ENCODE results near the gene RAB12.
"Not testable (repeated sequence)": the region's sequence is repeated elsewhere in the genome, so short reads cannot be mapped to it uniquely, and the experiment has no call there.

Gene RAB12

GRCh38 chr18:8614875-8615274 is 5.6 kb downstream of the RAB12 start:
- no peak for DNase-seq (ENCODE audit: low read depth)

GRCh38 chr18:8615397-8616027 is 6.3 kb downstream of the RAB12 start:
- DNase-seq (ENCODE audit: low read depth): no peak

GRCh38 chr18:8616028-8616401 is 6.8 kb downstream of the RAB12 start:
- no peak for DNase-seq (ENCODE audit: low read depth)

- no peak for DNase-seq (ENCODE audit: low read depth)
These were observed 8.7 kb downstream of the RAB12 start for GRCh38 chr18:8617907-8618306.

GRCh38 chr18:8619041-8619440 is 9.8 kb downstream of the RAB12 start:
- DNase-seq (ENCODE audit: low read depth): no peak

- DNase-seq (ENCODE audit: low read depth): no peak
These were observed 10.8 kb downstream of the RAB12 start for GRCh38 chr18:8619835-8620577.

- no peak for DNase-seq (ENCODE audit: low read depth)
These were observed 11.6 kb downstream of the RAB12 start for GRCh38 chr18:8620845-8621244.

- DNase-seq (ENCODE audit: low read depth): not testable (repeated sequence)
These were observed 13.4 kb downstream of the RAB12 start for GRCh38 chr18:8622625-8623024.

GRCh38 chr18:8623549-8624106 is 14.4 kb downstream of the RAB12 start:
- DNase-seq (ENCODE audit: low read depth): no peak

GRCh38 chr18:8625461-8626092 is 16.3 kb downstream of the RAB12 start:
- no peak for DNase-seq (ENCODE audit: low read depth)

- no peak for DNase-seq (ENCODE audit: low read depth)
These were observed 17.3 kb downstream of the RAB12 start for GRCh38 chr18:8626414-8627106.

- no peak for DNase-seq (ENCODE audit: low read depth)
These were observed 17.9 kb downstream of the RAB12 start for GRCh38 chr18:8627107-8627472.

- DNase-seq (ENCODE audit: low read depth): no peak
These were observed 18.3 kb downstream of the RAB12 start for GRCh38 chr18:8627540-8627939.

GRCh38 chr18:8629602-8630001 is 20.4 kb downstream of the RAB12 start:
- DNase-seq (ENCODE audit: low read depth): no peak

- DNase-seq (ENCODE audit: low read depth): no peak
These were observed 21.3 kb downstream of the RAB12 start for GRCh38 chr18:8630546-8630945.

GRCh38 chr18:8631265-8631664 is 22.0 kb downstream of the RAB12 start:
- DNase-seq (ENCODE audit: low read depth): no peak

GRCh38 chr18:8632386-8632785 is 23.1 kb downstream of the RAB12 start:
- no peak for DNase-seq (ENCODE audit: low read depth)

GRCh38 chr18:8634508-8634907 is 25.3 kb downstream of the RAB12 start:
- DNase-seq (ENCODE audit: low read depth): no peak

- DNase-seq (ENCODE audit: low read depth): no peak
These were observed 25.9 kb downstream of the RAB12 start for GRCh38 chr18:8635087-8635486.

- DNase-seq (ENCODE audit: low read depth): no peak
These were observed 30.5 kb downstream of the RAB12 start for GRCh38 chr18:8639762-8640161.

GRCh38 chr18:8643326-8643878 is 34.2 kb downstream of the RAB12 start:
- no peak for DNase-seq (ENCODE audit: low read depth)

- DNase-seq (ENCODE audit: low read depth): not testable (repeated sequence)
These were observed 38.1 kb downstream of the RAB12 start for GRCh38 chr18:8647359-8647758.
